HepG2 (cell line): Measurements from ENCODE around the gene ZNF524. TPM values are rescaled to one million over a fixed set of nuclear protein-coding genes. Genes with fewer than 3 reads are reported as not detected.

ENCODE experiments used
- ATAC-seq: fragments of 200-7000 bp; cut with Tn5 transposase; 3 replicates; pipeline ENCODE4 v1.9.1; 2020; ENCODE audit warnings: mild to moderate bottlenecking, moderate library complexity
- BruUV-seq: library from RNA; stranded (reverse); fragments of 400-500 nt; replicated peaks from 2 replicates; lab custom pipeline; 2021; lab: Mats Ljungman, UMichigan
- CTCF ChIA-PET: fragments of 300-600 bp; formaldehyde crosslinking; extraction: SDS; loops from one replicate; lab custom pipeline; 2021; ENCODE audit warnings: low total read pairs, inconsistent platforms, low intra/inter-chr PET ratio; lab: Yijun Ruan, JAX
- POLR2A ChIA-PET: fragments of 350-600 bp; sonication (Branson Sonifier 250); formaldehyde crosslinking; loops from one replicate; lab custom pipeline; 2020; ENCODE audit warnings: antibody characterized with exemption, inconsistent platforms; lab: Yijun Ruan, JAX
- DNase-seq: peaks from one replicate; pipeline ENCODE4 v3.0.0-alpha.2; 2015; ENCODE audit warnings: low spot score
- FAIRE-seq: peaks from 3 replicates; lab custom pipeline; 2011; peaks lifted over from hg19 to GRCh38; lab: Jason Lieb, UNC
- H2AFZ ChIP-seq: one replicate; pipeline ENCODE4 v1.6.1; 2011; ENCODE audit warnings: low read length, inconsistent platforms
- H3K27ac ChIP-seq: fragments of 300-600 bp; 3 replicates; pipeline ENCODE4 v1.8.0; 2011; ENCODE audit warnings: mixed run types, mild to moderate bottlenecking, mixed read lengths, low read length, inconsistent platforms; ENCODE audit not compliant: insufficient read depth; ENCODE audit errors: extremely low read length
- H3K27me3 ChIP-seq, 2 experiments: fragments of 200-600 bp in 1 of 2; 2 replicates in 1 of 2; 3 replicates in 1 of 2; pipeline versions ENCODE4 v1.6.0 to v1.8.0; 2011; ENCODE audit warnings: low read length in 2 of 2, mild to moderate bottlenecking in 2 of 2, moderate library complexity in 2 of 2, inconsistent platforms in 1 of 2; ENCODE audit not compliant: insufficient read depth in 2 of 2, control insufficient read depth in 1 of 2
- H3K36me3 ChIP-seq, 2 experiments: fragments of 200-600 bp in 1 of 2; replicated peaks in 1 of 2; 2 replicates in 1 of 2; 3 replicates in 1 of 2; pipeline versions ENCODE4 v1.5.1 to v1.8.0; 2011; ENCODE audit warnings: low read length in 2 of 2, inconsistent platforms in 1 of 2; ENCODE audit not compliant: insufficient read depth in 2 of 2, control insufficient read depth in 1 of 2
- H3K4me1 ChIP-seq: 2 replicates; pipeline ENCODE4 v1.5.1; 2012; ENCODE audit warnings: low read length, inconsistent platforms; ENCODE audit not compliant: insufficient read depth
- H3K4me2 ChIP-seq: 2 replicates; pipeline ENCODE4 v1.6.0; 2011; ENCODE audit warnings: low read depth, low read length, inconsistent platforms
- H3K4me3 ChIP-seq, 3 experiments: fragments of 200-600 bp in 1 of 3; sonication (generic), shearing (Covaris generic) in 1 of 3; replicated peaks in 1 of 3; 2 replicates each; pipeline ENCODE4 v1.5.1; 2011 to 2016; ENCODE audit warnings: low read length in 3 of 3, inconsistent platforms in 2 of 3, low read depth in 2 of 3, mild to moderate bottlenecking in 2 of 3, control low read depth in 1 of 3, mixed read lengths in 1 of 3; ENCODE audit not compliant: insufficient read depth in 1 of 3
- H3K79me2 ChIP-seq: one replicate; pipeline ENCODE4 v1.6.1; 2011; ENCODE audit warnings: low read length, inconsistent platforms; ENCODE audit not compliant: insufficient read depth
- H3K9ac ChIP-seq: 2 replicates; pipeline ENCODE4 v1.6.0; 2011; ENCODE audit warnings: mild to moderate bottlenecking, low read depth, low read length, inconsistent platforms; ENCODE audit not compliant: insufficient read depth
- H3K9me3 ChIP-seq: 2 replicates; pipeline ENCODE4 v1.5.1; 2012; ENCODE audit warnings: mild to moderate bottlenecking, low read length
- H4K20me1 ChIP-seq: 2 replicates; pipeline ENCODE4 v1.6.0; 2011; ENCODE audit warnings: inconsistent platforms, mild to moderate bottlenecking, low read length, moderate library complexity; ENCODE audit not compliant: insufficient read depth
- CHD4 ChIP-seq: fragments of 200-600 bp; sonication (generic); IDR thresholded peaks from 2 replicates; pipeline ENCODE4 v1.7.0; 2017; ENCODE audit warnings: mild to moderate bottlenecking, low read length, borderline replicate concordance
- HDAC2 ChIP-seq: sonication (generic); formaldehyde crosslinking; IDR thresholded peaks from 2 replicates; pipeline ENCODE4 v1.4.0; 2020; ENCODE audit warnings: missing genetic modification reagents
- HNRNPH1 ChIP-seq: fragments of 200-400 bp; formaldehyde crosslinking; optimal IDR thresholded peaks from 2 replicates; pipeline ENCODE3; 2017; ENCODE audit warnings: mild to moderate bottlenecking, low read depth, low read length
- JUNB ChIP-seq: sonication (generic); formaldehyde crosslinking; IDR thresholded peaks from 2 replicates; pipeline ENCODE4 v1.8.0; 2022; ENCODE audit warnings: missing genetic modification reagents, mild to moderate bottlenecking, borderline replicate concordance
- KLF11 ChIP-seq: IDR thresholded peaks from 2 replicates; pipeline ENCODE4 v1.6.1; 2016; ENCODE audit warnings: missing compliant biosample characterization
- KLF6 ChIP-seq: IDR thresholded peaks from 2 replicates; pipeline ENCODE4 v1.8.0; 2016; ENCODE audit warnings: missing biosample characterization, missing genetic modification reagents
- MBD4 ChIP-seq: IDR thresholded peaks from 2 replicates; pipeline ENCODE4 v1.6.1; 2012; ENCODE audit warnings: low read length, inconsistent platforms, borderline replicate concordance
- NCOA5 ChIP-seq: sonication (generic); formaldehyde crosslinking; IDR thresholded peaks from 2 replicates; pipeline ENCODE4 v1.4.0; 2020; ENCODE audit warnings: missing genetic modification reagents
- PAWR ChIP-seq: sonication (generic); formaldehyde crosslinking; IDR thresholded peaks from 2 replicates; pipeline ENCODE4 v1.4.0; 2020; ENCODE audit warnings: missing genetic modification reagents, mild to moderate bottlenecking, borderline replicate concordance
- PHF20 ChIP-seq: sonication (generic); formaldehyde crosslinking; IDR thresholded peaks from 2 replicates; pipeline ENCODE4 v1.5.0; 2020; ENCODE audit warnings: mild to moderate bottlenecking, missing genetic modification reagents
- POLR2A ChIP-seq, 2 experiments: IDR thresholded peaks; 2 replicates each; pipeline ENCODE4 v1.6.1; 2011; ENCODE audit warnings: low read depth in 2 of 2, low read length in 2 of 2, mild to moderate bottlenecking in 1 of 2, moderate library complexity in 1 of 2; ENCODE audit not compliant: insufficient read depth in 1 of 2
- POLR2AphosphoS5 ChIP-seq: IDR thresholded peaks from 2 replicates; pipeline ENCODE4 v1.6.1; 2012; ENCODE audit warnings: low read depth, low read length
- PPARG ChIP-seq: conservative IDR thresholded peaks from 2 replicates; pipeline ENCODE4 v1.6.1; 2016; ENCODE audit warnings: missing biosample characterization, missing genetic modification reagents
- SCMH1 ChIP-seq: sonication (generic); formaldehyde crosslinking; IDR thresholded peaks from 2 replicates; pipeline ENCODE4 v1.9.0; 2021; ENCODE audit warnings: missing genetic modification reagents, mild to moderate bottlenecking, borderline replicate concordance
- SIN3A ChIP-seq: IDR thresholded peaks from 2 replicates; pipeline ENCODE4 v1.6.1; 2011; ENCODE audit warnings: low read depth, mild to moderate bottlenecking, control low read depth, low read length, borderline replicate concordance
- SNAPC2 ChIP-seq: sonication (generic); formaldehyde crosslinking; IDR thresholded peaks from 2 replicates; pipeline ENCODE4 v1.8.1; 2022; ENCODE audit warnings: mild to moderate bottlenecking, missing genetic modification reagents
- SNRNP70 ChIP-seq: fragments of 200-400 bp; formaldehyde crosslinking; IDR thresholded peaks from 2 replicates; pipeline ENCODE4 v1.6.1; 2017; ENCODE audit warnings: mild to moderate bottlenecking, low read depth, low read length, moderate library complexity
- SRSF1 ChIP-seq: fragments of 200-400 bp; formaldehyde crosslinking; optimal IDR thresholded peaks from 2 replicates; pipeline ENCODE3; 2017; ENCODE audit warnings: mild to moderate bottlenecking, low read depth, low read length, moderate library complexity
- TBL1XR1 ChIP-seq: fragments of 150-350 bp; IDR thresholded peaks from 2 replicates; pipeline ENCODE4 v1.6.1; 2014; ENCODE audit warnings: borderline replicate concordance, low read length; ENCODE audit not compliant: partially characterized antibody
- TRIM24 ChIP-seq: sonication (generic); formaldehyde crosslinking; IDR thresholded peaks from 2 replicates; pipeline ENCODE4 v1.8.0; 2022; ENCODE audit warnings: mild to moderate bottlenecking, missing genetic modification reagents
- ZC3H13 ChIP-seq: sonication (generic); formaldehyde crosslinking; IDR thresholded peaks from 2 replicates; pipeline ENCODE4 v1.8.1; 2023; ENCODE audit warnings: mild to moderate bottlenecking, missing genetic modification reagents, moderate library complexity
- ZNF329 ChIP-seq: sonication (generic); formaldehyde crosslinking; IDR thresholded peaks from 2 replicates; pipeline ENCODE4 v1.9.0; 2021; ENCODE audit warnings: low read depth, mild to moderate bottlenecking, missing genetic modification reagents
- ZNF335 ChIP-seq: sonication (generic); formaldehyde crosslinking; IDR thresholded peaks from 2 replicates; pipeline ENCODE4 v1.4.0; 2020; ENCODE audit warnings: missing genetic modification reagents
- ZNF605 ChIP-seq: sonication (generic); formaldehyde crosslinking; IDR thresholded peaks from 2 replicates; pipeline ENCODE4 v1.8.0; 2022; ENCODE audit warnings: mild to moderate bottlenecking, missing genetic modification reagents
- ZNF770 ChIP-seq: sonication (generic); formaldehyde crosslinking; IDR thresholded peaks from 2 replicates; pipeline ENCODE4 v1.5.0; 2020; ENCODE audit warnings: mild to moderate bottlenecking, missing genetic modification reagents
- WGBS: methylation state at CpG from one replicate; pipeline ENCODE4 v1.1.6; 2017; ENCODE audit warnings: low lambda C conversion rate; 5-methylcytosine and 5-hydroxymethylcytosine counted together
- in situ Hi-C: cut with HindIII; loops from 2 replicates; pipeline ENCODE4 v1.10.0; 2017; ENCODE audit warnings: low pct_unique_long_range_greater_than_20kb; ENCODE audit not compliant: extremely low pct_ligation_motif_present
- intact Hi-C: fragments of 100-400 bp; cut with micrococcal nuclease; formaldehyde crosslinking; loops from one replicate; pipeline ENCODE4 v1.10.0; 2022; ENCODE audit not compliant: unreplicated experiment
- polyA plus RNA-seq, 8 experiments: library from polyadenylated mRNA; depleted of rRNA in 3 of 8; stranded (reverse) in 7 of 8; unstranded in 1 of 8; fragments of >200 nt; fragmentation: Illumina TruSeq in 4 of 8; extraction: Trizol in 4 of 8; gene quantifications; 2 replicates each; pipeline versions ENCODE4 v1.2.1 to v1.2.3, GENCODE V29; 2011 to 2016; ENCODE audit warnings: low read depth in 4 of 8, missing spikeins in 1 of 8, mixed read lengths in 1 of 8; ENCODE audit not compliant: insufficient read depth in 1 of 8
- total RNA-seq, 5 experiments: library from RNA; depleted of rRNA; stranded (reverse); fragments of >200 nt; fragmentation: Illumina TruSeq; extraction: Trizol; gene quantifications; 2 replicates each; pipeline ENCODE4 v1.2.3, GENCODE V29; 2016; ENCODE audit warnings: low read depth in 1 of 5

The ZNF524 gene
- total and polyA plus RNA-seq, 2 of the 13 experiments (the other 11 are each of a cell fraction or from before 2014, with no cell fraction given) = 3.2 to 4.6 TPM

GRCh38 chr19:55600662-55601028 is 557 bp downstream of the ZNF524 start:
- H2AFZ ChIP-seq = no peak overlapping the region
- peak overlapping the region; percentile 88 for H3K4me2 ChIP-seq
- no TSS peak for BruUV-seq
- ChIA-PET CTCF (no interaction called here), POLR2A (interaction anchor here (1.1 to 4.9 kb wide), 9 partner anchors 15 to 344 kb away, joined by 3 to 66 read pairs (median 13); partner anchors contain the start of genes SBK3, ZNF579 and ZNF784)
- peaks cover 2% of the 10 kb centered on the region for H3K79me2 ChIP-seq
- no peak for DNase-seq
- H3K4me1 ChIP-seq = peaks cover 42% of the 10 kb centered on the region
- H3K4me3 ChIP-seq = peak overlapping the region; percentile 73 to 94 (median 90)
- in situ Hi-C loops (no loop called here), intact Hi-C loops (loop anchor here (2.0 to 10.0 kb wide), 2 partner anchors 14 to 46 kb away; no protein-coding TSS in a partner anchor)
- no peaks in the 10 kb centered on the region for H3K9me3 ChIP-seq
- peak overlapping the region; percentile 75 for H3K9ac ChIP-seq
- H4K20me1 ChIP-seq = 0 out of 2 replicates have a peak, but pooled peaks cover 6% of the 10 kb centered on the region
- no peak for ATAC-seq
- 34% methylated on average over 5 of the region's 15 CpGs for WGBS
- peak overlapping the region; percentile 98 for H3K27ac ChIP-seq
- no peak for FAIRE-seq
- no peaks in the 10 kb centered on the region; a peak in 1 of 5 replicates for H3K27me3 ChIP-seq
- peaks cover 5 to 18% of the 10 kb centered on the region in 2 experiments; a peak in 4 of 5 replicates for H3K36me3 ChIP-seq
- TF ChIP-seq ZC3H13 (CRISPR knock-in tag) (no peak), JUNB (no peak), TRIM24 (CRISPR knock-in tag) (no peak), ZNF770 (CRISPR knock-in tag) (no peak), PHF20 (CRISPR knock-in tag) (0 out of 2 replicates have a peak, but pooled peaks have one; percentile 36), ZNF335 (CRISPR knock-in tag) (0 out of 2 replicates have a peak, but pooled peaks have one; percentile 13), SNRNP70 (no peak), PPARG (no peak), SRSF1 (no peak), TBL1XR1 (no peak), POLR2AphosphoS5 (peak; percentile 45; the same call in 1 of the 2 replicates), SCMH1 (no peak), PAWR (no peak), KLF11 (CRISPR knock-in tag) (0 out of 2 replicates have a peak, but pooled peaks have one; percentile 3), MBD4 (no peak), ZNF329 (CRISPR knock-in tag) (no peak), CHD4 (0 out of 2 replicates have a peak, but pooled peaks have one; percentile 7), NCOA5 (CRISPR knock-in tag) (no peak), HDAC2 (CRISPR knock-in tag) (0 out of 2 replicates have a peak, but pooled peaks have one; percentile 17), KLF6 (CRISPR knock-in tag) (no peak), HNRNPH1 (peak; percentile 44), ZNF605 (peak; percentile 15; the same call in 1 of the 2 replicates), SIN3A (peak; percentile 67; the same call in 1 of the 2 replicates), SNAPC2 (no peak), POLR2A (IDR thresholded peaks at IDR 0.05; ENCODE audit: insufficient read depth in 1 of 2, low read depth in 2 of 2, low read length in 2 of 2) (peak in 1 of 2 experiments; percentile 56; a peak in 2 of 4 replicates)
